Measurements from ENCODE around the gene USP9X.

USP9X gene

DNA sequence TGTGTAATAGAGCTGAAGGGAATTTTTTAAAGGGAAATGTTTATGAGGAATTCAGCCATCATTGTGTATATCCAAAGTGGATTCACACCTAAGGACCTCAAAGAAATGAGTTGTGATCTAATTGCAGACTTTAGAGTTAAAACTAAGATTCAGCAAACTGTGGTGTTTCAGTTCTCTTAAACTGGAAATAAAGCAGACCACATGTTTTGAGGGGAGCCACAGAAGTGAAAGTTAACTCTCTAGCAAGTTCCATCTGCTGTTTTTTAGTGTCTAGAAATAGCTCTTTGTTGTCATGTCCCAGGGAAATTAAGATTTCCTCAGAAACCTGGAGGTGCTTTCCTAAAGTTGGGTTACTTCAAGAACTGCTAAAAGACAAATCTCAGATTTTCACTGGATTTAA is 151.4 kb downstream of the USP9X start:
- Histone ChIP-seq H3K4me1 (ENCODE audit: insufficient read depth, low read length, poor library complexity, severe bottlenecking) (peaks cover 25% of the 10 kb centered on the region), H3K27me3 (ENCODE audit: insufficient read depth, low read length, poor library complexity, severe bottlenecking) (no peaks in the 10 kb centered on the region), H3K4me2 (ENCODE audit: low read depth, low read length, poor library complexity, severe bottlenecking) (no peak overlapping the region), H3K9me2 (replicated peaks; ENCODE audit: low read depth, low read length) (no peaks in the 10 kb centered on the region), H4K20me1 (ENCODE audit: insufficient read depth, low read length, poor library complexity, severe bottlenecking) (no peaks in the 10 kb centered on the region), H3K36me3 (ENCODE audit: insufficient read depth, low read length) (peaks cover 15% of the 10 kb centered on the region; the same call in 1 of the 2 replicates), H3K4me3 (ENCODE audit: low read length, poor library complexity, severe bottlenecking) (no peak overlapping the region), H2AFZ (ENCODE audit: low read length) (no peak overlapping the region), H3K9ac (ENCODE audit: low read depth, low read length, poor library complexity, severe bottlenecking) (no peak overlapping the region), H3K79me2 (ENCODE audit: insufficient read depth, low read length) (no peaks in the 10 kb centered on the region), H3F3A (ENCODE audit: low read depth) (no peaks in the 10 kb centered on the region), H3K9me3 (ENCODE audit: insufficient read depth, low read depth, low read length) (no peaks in the 10 kb centered on the region)
- no peak for TF ChIP-seq EZH2phosphoT487 (IDR thresholded peaks at IDR 0.05; ENCODE audit: borderline replicate concordance)

DNA sequence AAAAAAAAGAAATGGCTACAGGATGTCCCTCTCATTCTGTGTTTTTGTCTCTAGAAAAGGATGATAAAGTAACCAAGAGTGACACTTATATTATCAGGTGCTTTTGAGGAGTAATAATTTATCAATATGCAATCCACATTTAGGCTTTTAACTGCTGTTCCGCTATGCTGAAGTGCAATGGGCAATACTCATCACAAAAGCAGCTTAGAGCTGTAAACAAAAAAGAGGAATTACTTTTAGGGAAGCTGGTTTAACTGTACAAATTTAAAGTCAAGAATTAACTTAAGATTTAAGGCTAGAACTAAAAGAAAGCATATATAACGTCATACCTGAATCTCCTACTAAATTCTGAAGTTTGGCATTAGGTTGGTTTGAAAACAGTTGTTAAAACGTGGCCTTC is 155.3 kb downstream of the USP9X start:
- Histone ChIP-seq H3K27me3 (ENCODE audit: insufficient read depth, low read length, poor library complexity, severe bottlenecking) (no peaks in the 10 kb centered on the region), H3K36me3 (ENCODE audit: insufficient read depth, low read length) (no peaks in the 10 kb centered on the region), H3K9ac (ENCODE audit: low read depth, low read length, poor library complexity, severe bottlenecking) (no peak overlapping the region), H4K20me1 (ENCODE audit: insufficient read depth, low read length, poor library complexity, severe bottlenecking) (no peaks in the 10 kb centered on the region), H2AFZ (ENCODE audit: low read length) (no peak overlapping the region), H3K9me2 (replicated peaks; ENCODE audit: low read depth, low read length) (no peaks in the 10 kb centered on the region), H3F3A (ENCODE audit: low read depth) (no peaks in the 10 kb centered on the region), H3K4me3 (ENCODE audit: low read length, poor library complexity, severe bottlenecking) (no peak overlapping the region), H3K4me2 (ENCODE audit: low read depth, low read length, poor library complexity, severe bottlenecking) (no peak overlapping the region), H3K9me3 (ENCODE audit: insufficient read depth, low read depth, low read length) (no peaks in the 10 kb centered on the region), H3K79me2 (ENCODE audit: insufficient read depth, low read length) (no peaks in the 10 kb centered on the region), H3K4me1 (ENCODE audit: insufficient read depth, low read length, poor library complexity, severe bottlenecking) (peaks cover 21% of the 10 kb centered on the region)
- no peak for TF ChIP-seq EZH2phosphoT487 (IDR thresholded peaks at IDR 0.05; ENCODE audit: borderline replicate concordance)
- TF ChIP-seq, protein P1, sequence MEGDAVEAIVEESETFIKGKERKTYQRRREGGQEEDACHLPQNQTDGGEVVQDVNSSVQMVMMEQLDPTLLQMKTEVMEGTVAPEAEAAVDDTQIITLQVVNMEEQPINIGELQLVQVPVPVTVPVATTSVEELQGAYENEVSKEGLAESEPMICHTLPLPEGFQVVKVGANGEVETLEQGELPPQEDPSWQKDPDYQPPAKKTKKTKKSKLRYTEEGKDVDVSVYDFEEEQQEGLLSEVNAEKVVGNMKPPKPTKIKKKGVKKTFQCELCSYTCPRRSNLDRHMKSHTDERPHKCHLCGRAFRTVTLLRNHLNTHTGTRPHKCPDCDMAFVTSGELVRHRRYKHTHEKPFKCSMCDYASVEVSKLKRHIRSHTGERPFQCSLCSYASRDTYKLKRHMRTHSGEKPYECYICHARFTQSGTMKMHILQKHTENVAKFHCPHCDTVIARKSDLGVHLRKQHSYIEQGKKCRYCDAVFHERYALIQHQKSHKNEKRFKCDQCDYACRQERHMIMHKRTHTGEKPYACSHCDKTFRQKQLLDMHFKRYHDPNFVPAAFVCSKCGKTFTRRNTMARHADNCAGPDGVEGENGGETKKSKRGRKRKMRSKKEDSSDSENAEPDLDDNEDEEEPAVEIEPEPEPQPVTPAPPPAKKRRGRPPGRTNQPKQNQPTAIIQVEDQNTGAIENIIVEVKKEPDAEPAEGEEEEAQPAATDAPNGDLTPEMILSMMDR (conservative IDR thresholded peaks at IDR 0.05; ENCODE audit: low read length): no peak

DNA sequence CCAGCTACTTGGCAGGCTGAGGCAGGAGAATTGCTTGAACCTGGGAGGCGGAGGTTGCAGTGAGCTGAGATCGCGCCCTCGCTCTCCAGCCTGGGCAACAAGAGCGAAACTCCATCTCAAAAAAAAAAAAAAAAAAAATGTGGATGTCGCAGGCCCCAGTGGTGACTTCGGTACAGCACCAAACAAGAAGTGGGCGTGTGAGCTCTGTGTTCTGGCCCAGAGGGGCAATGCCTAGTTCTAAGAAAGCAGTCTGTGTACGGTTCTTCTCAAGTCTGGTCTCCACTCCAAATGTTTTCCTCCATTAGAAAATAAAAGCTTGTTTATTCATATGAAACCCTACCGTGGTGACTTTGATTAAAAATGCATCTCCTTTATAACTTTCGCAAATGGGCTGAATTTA is 156.7 kb downstream of the USP9X start:
- Histone ChIP-seq H3K9me2 (replicated peaks; ENCODE audit: low read depth, low read length) (no peaks in the 10 kb centered on the region), H2AFZ (ENCODE audit: low read length) (no peak overlapping the region), H4K20me1 (ENCODE audit: insufficient read depth, low read length, poor library complexity, severe bottlenecking) (no peaks in the 10 kb centered on the region), H3K36me3 (ENCODE audit: insufficient read depth, low read length) (no peaks in the 10 kb centered on the region), H3K4me3 (ENCODE audit: low read length, poor library complexity, severe bottlenecking) (no peak overlapping the region), H3F3A (ENCODE audit: low read depth) (no peaks in the 10 kb centered on the region), H3K27me3 (ENCODE audit: insufficient read depth, low read length, poor library complexity, severe bottlenecking) (no peaks in the 10 kb centered on the region), H3K4me2 (ENCODE audit: low read depth, low read length, poor library complexity, severe bottlenecking) (no peak overlapping the region), H3K9ac (ENCODE audit: low read depth, low read length, poor library complexity, severe bottlenecking) (no peak overlapping the region), H3K4me1 (ENCODE audit: insufficient read depth, low read length, poor library complexity, severe bottlenecking) (peaks cover 13% of the 10 kb centered on the region), H3K79me2 (ENCODE audit: insufficient read depth, low read length) (no peaks in the 10 kb centered on the region), H3K9me3 (ENCODE audit: insufficient read depth, low read depth, low read length) (no peaks in the 10 kb centered on the region)
- TF ChIP-seq EZH2phosphoT487 (IDR thresholded peaks at IDR 0.05; ENCODE audit: borderline replicate concordance): no peak
- TF ChIP-seq, protein P1 (conservative IDR thresholded peaks at IDR 0.05; ENCODE audit: low read length): no peak

DNA sequence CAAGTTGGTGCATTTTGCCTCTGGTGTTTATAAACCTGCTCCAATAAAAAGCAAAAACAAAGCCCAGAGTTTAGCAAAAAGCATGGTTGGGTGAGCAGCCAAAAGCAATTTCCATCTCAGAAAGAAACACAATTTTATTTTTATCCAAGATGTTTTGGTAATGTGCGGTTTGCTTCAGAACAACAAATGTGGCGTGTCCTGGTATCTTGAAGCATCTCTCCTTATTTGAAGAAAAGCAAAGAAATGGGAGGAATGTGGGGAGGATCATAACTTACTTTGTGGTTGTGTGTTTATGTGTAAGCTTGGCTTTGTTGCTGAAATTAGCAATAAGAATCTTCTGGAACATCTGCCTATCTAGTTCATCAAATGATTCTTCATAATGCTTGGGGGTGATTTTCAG is 160.4 kb downstream of the USP9X start:
- TF ChIP-seq EZH2phosphoT487 (IDR thresholded peaks at IDR 0.05; ENCODE audit: borderline replicate concordance): no peak
- TF ChIP-seq, protein P1 (conservative IDR thresholded peaks at IDR 0.05; ENCODE audit: low read length): no peak
- Histone ChIP-seq H3K27me3 (ENCODE audit: insufficient read depth, low read length, poor library complexity, severe bottlenecking) (no peaks in the 10 kb centered on the region), H3K4me1 (ENCODE audit: insufficient read depth, low read length, poor library complexity, severe bottlenecking) (no peaks in the 10 kb centered on the region), H4K20me1 (ENCODE audit: insufficient read depth, low read length, poor library complexity, severe bottlenecking) (no peaks in the 10 kb centered on the region), H3K4me2 (ENCODE audit: low read depth, low read length, poor library complexity, severe bottlenecking) (no peak overlapping the region), H3K36me3 (ENCODE audit: insufficient read depth, low read length) (no peaks in the 10 kb centered on the region), H3K79me2 (ENCODE audit: insufficient read depth, low read length) (no peaks in the 10 kb centered on the region), H3K9ac (ENCODE audit: low read depth, low read length, poor library complexity, severe bottlenecking) (no peak overlapping the region), H3K9me2 (replicated peaks; ENCODE audit: low read depth, low read length) (no peaks in the 10 kb centered on the region), H3K9me3 (ENCODE audit: insufficient read depth, low read depth, low read length) (no peaks in the 10 kb centered on the region), H3K4me3 (ENCODE audit: low read length, poor library complexity, severe bottlenecking) (no peak overlapping the region), H3F3A (ENCODE audit: low read depth) (no peaks in the 10 kb centered on the region), H2AFZ (ENCODE audit: low read length) (no peak overlapping the region)
